Breast epithelium (tissue), 3 donors: ENCODE data around the gene RAD51D.

Source experiments
- POLR2A ChIP-seq: fragments of 450-650 bp; IDR thresholded peaks from one replicate; pipeline ENCODE4 v1.6.1; 2016; ENCODE audit warnings: antibody characterized with exemption, mild to moderate bottlenecking, moderate library complexity
- POLR2AphosphoS5 ChIP-seq, 3 donors: sonication (generic); formaldehyde crosslinking; IDR thresholded peaks; one replicate each; pipeline ENCODE4 v1.6.1; 2017; ENCODE audit warnings: antibody characterized with exemption in 3 of 3
- TF ChIP-seq, protein P1 (sequence below), 3 donors: fragments of 450-650 bp; IDR thresholded peaks; one replicate each; pipeline ENCODE4 v1.5.1; 2016 to 2017; ENCODE audit warnings: antibody characterized with exemption in 3 of 3, mild to moderate bottlenecking in 3 of 3, moderate library complexity in 3 of 3

- TF ChIP-seq, protein P1, sequence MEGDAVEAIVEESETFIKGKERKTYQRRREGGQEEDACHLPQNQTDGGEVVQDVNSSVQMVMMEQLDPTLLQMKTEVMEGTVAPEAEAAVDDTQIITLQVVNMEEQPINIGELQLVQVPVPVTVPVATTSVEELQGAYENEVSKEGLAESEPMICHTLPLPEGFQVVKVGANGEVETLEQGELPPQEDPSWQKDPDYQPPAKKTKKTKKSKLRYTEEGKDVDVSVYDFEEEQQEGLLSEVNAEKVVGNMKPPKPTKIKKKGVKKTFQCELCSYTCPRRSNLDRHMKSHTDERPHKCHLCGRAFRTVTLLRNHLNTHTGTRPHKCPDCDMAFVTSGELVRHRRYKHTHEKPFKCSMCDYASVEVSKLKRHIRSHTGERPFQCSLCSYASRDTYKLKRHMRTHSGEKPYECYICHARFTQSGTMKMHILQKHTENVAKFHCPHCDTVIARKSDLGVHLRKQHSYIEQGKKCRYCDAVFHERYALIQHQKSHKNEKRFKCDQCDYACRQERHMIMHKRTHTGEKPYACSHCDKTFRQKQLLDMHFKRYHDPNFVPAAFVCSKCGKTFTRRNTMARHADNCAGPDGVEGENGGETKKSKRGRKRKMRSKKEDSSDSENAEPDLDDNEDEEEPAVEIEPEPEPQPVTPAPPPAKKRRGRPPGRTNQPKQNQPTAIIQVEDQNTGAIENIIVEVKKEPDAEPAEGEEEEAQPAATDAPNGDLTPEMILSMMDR (IDR thresholded peaks at IDR 0.05): no peak
- TF ChIP-seq POLR2AphosphoS5 (IDR thresholded peaks at IDR 0.05): no peak
- no peak for TF ChIP-seq POLR2A
These were observed 1.7 kb upstream of the RAD51D start, which contains the start of gene FNDC8 for GRCh38 chr17:35121315-35121714.
